Measurements from ENCODE around the gene RBM20. TPM values are rescaled to one million over a fixed set of nuclear protein-coding genes. Genes with fewer than 3 reads are reported as not detected.
"Not testable (repeated sequence)": the region's sequence is repeated elsewhere in the genome, so short reads cannot be mapped to it uniquely, and the experiment has no call there.

The RBM20 gene
- total RNA-seq, 1 experiment from 2014 or later = 0.17 TPM

DNA sequence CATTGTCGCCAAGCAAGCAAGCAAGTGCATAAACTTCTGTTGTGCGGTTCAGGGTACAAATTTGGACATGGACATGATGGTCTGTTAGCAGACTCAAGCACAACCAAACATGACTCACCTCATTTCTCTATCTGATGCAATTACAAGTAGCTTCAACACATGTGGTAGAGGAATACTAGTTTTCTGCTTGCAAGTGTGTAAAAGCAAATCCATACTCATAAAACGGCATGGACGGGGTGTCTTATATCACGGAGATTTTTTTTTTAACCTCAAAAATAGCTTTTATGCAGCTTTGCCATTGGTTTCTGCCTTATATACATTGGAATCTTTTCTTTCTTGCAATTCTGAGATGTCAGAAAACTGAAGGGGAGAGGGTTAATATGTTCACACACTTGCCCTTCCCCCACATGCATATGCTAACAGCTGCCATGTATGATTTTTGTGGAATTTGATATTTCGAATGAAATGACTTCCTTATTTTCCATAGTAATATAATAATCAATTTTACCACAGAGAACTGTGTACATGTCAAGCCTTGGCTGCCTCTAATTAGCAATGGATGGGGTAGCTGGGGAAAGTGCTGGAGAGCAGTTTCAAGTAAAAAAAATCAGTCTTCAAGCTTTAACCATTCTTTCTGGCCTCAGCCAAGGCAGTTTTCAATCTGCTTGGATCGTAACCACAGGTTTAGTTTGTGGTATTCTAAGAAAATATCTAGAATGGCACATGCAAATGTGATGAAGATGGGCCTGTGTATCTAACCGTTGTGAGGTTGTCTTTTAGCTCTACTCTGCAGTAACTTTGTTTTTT is 121.6 kb downstream of the RBM20 start:
- DNase-seq = no peak
- TF ChIP-seq, protein P1, sequence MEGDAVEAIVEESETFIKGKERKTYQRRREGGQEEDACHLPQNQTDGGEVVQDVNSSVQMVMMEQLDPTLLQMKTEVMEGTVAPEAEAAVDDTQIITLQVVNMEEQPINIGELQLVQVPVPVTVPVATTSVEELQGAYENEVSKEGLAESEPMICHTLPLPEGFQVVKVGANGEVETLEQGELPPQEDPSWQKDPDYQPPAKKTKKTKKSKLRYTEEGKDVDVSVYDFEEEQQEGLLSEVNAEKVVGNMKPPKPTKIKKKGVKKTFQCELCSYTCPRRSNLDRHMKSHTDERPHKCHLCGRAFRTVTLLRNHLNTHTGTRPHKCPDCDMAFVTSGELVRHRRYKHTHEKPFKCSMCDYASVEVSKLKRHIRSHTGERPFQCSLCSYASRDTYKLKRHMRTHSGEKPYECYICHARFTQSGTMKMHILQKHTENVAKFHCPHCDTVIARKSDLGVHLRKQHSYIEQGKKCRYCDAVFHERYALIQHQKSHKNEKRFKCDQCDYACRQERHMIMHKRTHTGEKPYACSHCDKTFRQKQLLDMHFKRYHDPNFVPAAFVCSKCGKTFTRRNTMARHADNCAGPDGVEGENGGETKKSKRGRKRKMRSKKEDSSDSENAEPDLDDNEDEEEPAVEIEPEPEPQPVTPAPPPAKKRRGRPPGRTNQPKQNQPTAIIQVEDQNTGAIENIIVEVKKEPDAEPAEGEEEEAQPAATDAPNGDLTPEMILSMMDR (conservative IDR thresholded peaks at IDR 0.05) = no peak
- Histone ChIP-seq H3K4ac (ENCODE audit: low read depth, low read length) (no peak overlapping the region), H4K91ac (ENCODE audit: insufficient read length, low read depth, low read length) (no peak overlapping the region), H3K79me1 (ENCODE audit: insufficient read depth, low read depth, low read length, poor library complexity, severe bottlenecking) (no peaks in the 10 kb centered on the region), H4K20me1 (ENCODE audit: control insufficient read depth, insufficient read depth, insufficient read length) (no peaks in the 10 kb centered on the region), H3K27me3 (ENCODE audit: insufficient read depth, low read length) (no peaks in the 10 kb centered on the region), H3K9me3 (ENCODE audit: control insufficient read depth, low read depth, low read length) (no peaks in the 10 kb centered on the region), H2BK120ac (ENCODE audit: low read depth, low read length, poor library complexity, severe bottlenecking) (no peak overlapping the region), H3K4me2 (ENCODE audit: insufficient read depth, insufficient read length, low read length) (no peak overlapping the region), H2BK12ac (ENCODE audit: insufficient read length, low read depth, low read length) (no peak overlapping the region), H3K79me2 (ENCODE audit: insufficient read depth, low read length) (no peaks in the 10 kb centered on the region), H4K8ac (replicated peaks; ENCODE audit: insufficient read length, low read depth, low read length) (no peak overlapping the region), H3K23me2 (ENCODE audit: insufficient read length, low read depth, low read length, poor library complexity, severe bottlenecking) (no peaks in the 10 kb centered on the region), H3T11ph (ENCODE audit: low read length) (no peak overlapping the region), H4K5ac (ENCODE audit: insufficient read length, low read depth, low read length) (no peak overlapping the region), H3K56ac (ENCODE audit: insufficient read length, low read depth, low read length) (no peak overlapping the region), H2BK20ac (ENCODE audit: low read depth, low read length, poor library complexity, severe bottlenecking) (no peak overlapping the region), H3K27ac (ENCODE audit: insufficient read length, low read depth, low read length) (no peak overlapping the region), H3K23ac (ENCODE audit: insufficient read length, low read depth, low read length) (no peak overlapping the region), H3K14ac (ENCODE audit: insufficient read depth, low read length) (no peak overlapping the region), H3K18ac (ENCODE audit: insufficient read length, low read depth, low read length) (no peak overlapping the region), H2AK5ac (ENCODE audit: insufficient read length, low read length) (no peak overlapping the region), H3K9ac (ENCODE audit: extremely low read depth, insufficient read length, low read length) (no peak overlapping the region), H2AFZ (ENCODE audit: low read length) (no peak overlapping the region), H2BK5ac (ENCODE audit: insufficient read length, low read length) (no peak overlapping the region), H3K4me1 (ENCODE audit: insufficient read depth, low read length) (peaks cover 2% of the 10 kb centered on the region; the same call in 1 of the 2 replicates), H2BK15ac (ENCODE audit: low read depth, low read length) (no peak overlapping the region)
- peaks cover 0 to 4% (median 1%) of the 10 kb centered on the region in 3 experiments; a peak in 2 of 7 replicates for H3K36me3 Mint-ChIP-seq (ENCODE audit: insufficient read depth in 1 of 3, low read depth in 3 of 3)
- H3K9me3 Mint-ChIP-seq = peaks cover 0 to 6% of the 10 kb centered on the region in 2 experiments; a peak in 3 of 5 replicates
- H3K4me3 Mint-ChIP-seq = no peak overlapping the region
- no CpG with 5 or more reads among the region's 8 CpGs for WGBS (ENCODE audit: extremely low coverage, insufficient read length, low lambda C conversion rate)
- no peaks in the 10 kb centered on the region; the same call in 1 of the 2 replicates for H3K27me3 Mint-ChIP-seq (ENCODE audit: low read depth)
- peaks cover 0 to 2% of the 10 kb centered on the region in 2 experiments; a peak in 1 of 4 replicates for H3K4me1 Mint-ChIP-seq
- H3K27ac Mint-ChIP-seq = no peak overlapping the region

DNA sequence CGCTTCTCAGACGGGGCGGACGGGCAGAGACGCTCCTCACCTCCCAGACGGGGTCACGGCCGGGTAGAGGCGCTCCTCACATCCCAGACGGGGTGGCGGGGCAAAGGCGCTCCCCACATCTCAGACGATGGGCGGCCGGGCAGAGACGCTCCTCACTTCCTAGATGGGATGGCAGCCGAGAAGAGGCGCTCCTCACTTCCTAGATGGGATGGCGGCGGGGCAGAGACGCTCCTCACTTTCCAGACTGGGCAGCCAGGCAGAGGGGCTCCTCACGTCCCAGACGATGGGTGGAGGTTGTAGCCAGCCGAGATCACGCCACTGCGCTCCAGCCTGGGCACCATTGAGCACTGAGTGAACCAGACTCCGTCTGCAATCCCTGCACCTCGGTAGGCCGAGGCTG is 123.5 kb downstream of the RBM20 start:
- H4K8ac ChIP-seq (replicated peaks; ENCODE audit: insufficient read length, low read depth, low read length); H3T11ph ChIP-seq (ENCODE audit: low read length); H4K20me1 ChIP-seq (ENCODE audit: control insufficient read depth, insufficient read depth, insufficient read length); H3K79me1 ChIP-seq (ENCODE audit: insufficient read depth, low read depth, low read length, poor library complexity, severe bottlenecking); H3K4me2 ChIP-seq (ENCODE audit: insufficient read depth, insufficient read length, low read length); H2AK5ac ChIP-seq (ENCODE audit: insufficient read length, low read length); H3K79me2 ChIP-seq (ENCODE audit: insufficient read depth, low read length); H2BK5ac ChIP-seq (ENCODE audit: insufficient read length, low read length); H2BK120ac ChIP-seq (ENCODE audit: low read depth, low read length, poor library complexity, severe bottlenecking); H2BK20ac ChIP-seq (ENCODE audit: low read depth, low read length, poor library complexity, severe bottlenecking); H3K27me3 ChIP-seq (ENCODE audit: insufficient read depth, low read length); H3K9me3 Mint-ChIP-seq; H3K4me1 ChIP-seq (ENCODE audit: insufficient read depth, low read length); H3K56ac ChIP-seq (ENCODE audit: insufficient read length, low read depth, low read length); H3K18ac ChIP-seq (ENCODE audit: insufficient read length, low read depth, low read length); H3K27me3 Mint-ChIP-seq (ENCODE audit: low read depth); H2BK12ac ChIP-seq (ENCODE audit: insufficient read length, low read depth, low read length); H3K9ac ChIP-seq (ENCODE audit: extremely low read depth, insufficient read length, low read length); H2BK15ac ChIP-seq (ENCODE audit: low read depth, low read length); H3K4me3 Mint-ChIP-seq; DNase-seq; H3K23ac ChIP-seq (ENCODE audit: insufficient read length, low read depth, low read length); H4K91ac ChIP-seq (ENCODE audit: insufficient read length, low read depth, low read length); H3K27ac ChIP-seq (ENCODE audit: insufficient read length, low read depth, low read length); H4K5ac ChIP-seq (ENCODE audit: insufficient read length, low read depth, low read length); H3K9me3 ChIP-seq (ENCODE audit: control insufficient read depth, low read depth, low read length); H3K4ac ChIP-seq (ENCODE audit: low read depth, low read length); H3K23me2 ChIP-seq (ENCODE audit: insufficient read length, low read depth, low read length, poor library complexity, severe bottlenecking); H3K14ac ChIP-seq (ENCODE audit: insufficient read depth, low read length); H2AFZ ChIP-seq (ENCODE audit: low read length); H3K36me3 Mint-ChIP-seq (ENCODE audit: insufficient read depth in 1 of 3, low read depth in 3 of 3); H3K4me1 Mint-ChIP-seq: not testable (repeated sequence)
- peak overlapping the region in 1 of 3 experiments; percentile 80; a peak in 1 of 7 replicates for H3K27ac Mint-ChIP-seq
- WGBS (ENCODE audit: extremely low coverage, insufficient read length, low lambda C conversion rate) = no CpG with 5 or more reads among the region's 29 CpGs
